Measurements from ENCODE around the gene CBX7. TPM values are rescaled to one million over a fixed set of nuclear protein-coding genes. Genes with fewer than 3 reads are reported as not detected.

CBX7 gene
- total and polyA plus RNA-seq, 2 of the 4 experiments (the other 2 are of a cell fraction) = 0.90 to 3.6 TPM

DNA sequence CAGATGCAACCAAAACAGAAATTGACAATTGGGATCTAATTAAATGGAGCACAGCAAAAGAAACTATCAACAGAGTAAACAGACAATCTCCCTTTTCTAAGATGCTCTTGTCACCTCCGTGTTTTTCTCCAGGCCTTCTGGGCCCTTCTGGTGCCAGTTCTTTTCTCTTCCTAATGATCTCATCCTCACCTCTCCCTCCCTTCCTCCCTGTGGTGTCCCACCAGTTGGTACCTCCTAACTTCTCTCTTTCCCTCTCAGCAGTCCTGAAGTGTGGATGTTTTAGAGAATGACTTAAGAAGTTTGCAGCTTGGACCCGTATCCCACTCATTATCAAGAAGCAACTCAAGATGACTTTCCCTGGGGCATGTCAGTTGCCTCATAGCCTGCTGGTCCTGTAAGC is 49.0 kb downstream of the CBX7 start:
- no peaks in the 10 kb centered on the region for H3K4me1 ChIP-seq (ENCODE audit: control insufficient read depth, insufficient read depth, low read length)
- H2AFZ ChIP-seq (replicated peaks; ENCODE audit: low read length, poor library complexity) = no peak overlapping the region
- H3K9me3 ChIP-seq (ENCODE audit: control insufficient read depth, insufficient read depth, low read length) = no peaks in the 10 kb centered on the region
- intact Hi-C loops (cut with micrococcal nuclease) = no loop called here
- no peak overlapping the region for H2BK20ac ChIP-seq (ENCODE audit: low read depth, low read length)
- POLR2A ChIA-PET (ENCODE audit: unreplicated experiment) = no interaction called here
- no peaks in the 10 kb centered on the region for H3K9me1 ChIP-seq (ENCODE audit: insufficient read depth, low read length)
- H3K18ac ChIP-seq (ENCODE audit: low read depth, low read length) = no peak overlapping the region
- in situ Hi-C loops (cut with MboI; ENCODE audit: low sequenced_read_pairs) = loop anchor here (25.0 kb wide), 1 partner anchor 241 kb away; the partner anchor contains the start of gene CBX6
- no peaks in the 10 kb centered on the region for H3K79me1 ChIP-seq (ENCODE audit: low read depth in 1 of 2, low read length in 2 of 2)
- TF ChIP-seq NFE2L2 (IDR thresholded peaks at IDR 0.05; ENCODE audit: low read depth, low read length) (no peak), FOS (IDR thresholded peaks at IDR 0.05; ENCODE audit: low read depth, low read length) (no peak), CEBPB (IDR thresholded peaks at IDR 0.05; ENCODE audit: low read depth, low read length) (no peak), RFX5 (IDR thresholded peaks at IDR 0.05; ENCODE audit: low read depth, low read length) (no peak), BHLHE40 (IDR thresholded peaks at IDR 0.05; ENCODE audit: low read depth, low read length) (no peak), MAFK (IDR thresholded peaks at IDR 0.05; ENCODE audit: low read depth, low read length) (no peak), RAD21 (IDR thresholded peaks at IDR 0.05; ENCODE audit: low read length) (no peak), CHD1 (IDR thresholded peaks at IDR 0.05; ENCODE audit: low read depth, low read length) (no peak), MXI1 (IDR thresholded peaks at IDR 0.05; ENCODE audit: borderline replicate concordance, low read depth, low read length) (no peak), SMC3 (IDR thresholded peaks at IDR 0.05; ENCODE audit: low read depth, low read length) (no peak), POLR2A (IDR thresholded peaks at IDR 0.05; ENCODE audit: low read depth, low read length) (no peak), MAZ (IDR thresholded peaks at IDR 0.05; ENCODE audit: borderline replicate concordance, low read depth, low read length) (no peak), RCOR1 (IDR thresholded peaks at IDR 0.05; ENCODE audit: insufficient replicate concordance, low read length) (no peak)
- TF ChIP-seq, protein P1, sequence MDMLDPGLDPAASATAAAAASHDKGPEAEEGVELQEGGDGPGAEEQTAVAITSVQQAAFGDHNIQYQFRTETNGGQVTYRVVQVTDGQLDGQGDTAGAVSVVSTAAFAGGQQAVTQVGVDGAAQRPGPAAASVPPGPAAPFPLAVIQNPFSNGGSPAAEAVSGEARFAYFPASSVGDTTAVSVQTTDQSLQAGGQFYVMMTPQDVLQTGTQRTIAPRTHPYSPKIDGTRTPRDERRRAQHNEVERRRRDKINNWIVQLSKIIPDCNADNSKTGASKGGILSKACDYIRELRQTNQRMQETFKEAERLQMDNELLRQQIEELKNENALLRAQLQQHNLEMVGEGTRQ (IDR thresholded peaks at IDR 0.05; ENCODE audit: low read depth, low read length) = no peak
- TF ChIP-seq, protein P2, sequence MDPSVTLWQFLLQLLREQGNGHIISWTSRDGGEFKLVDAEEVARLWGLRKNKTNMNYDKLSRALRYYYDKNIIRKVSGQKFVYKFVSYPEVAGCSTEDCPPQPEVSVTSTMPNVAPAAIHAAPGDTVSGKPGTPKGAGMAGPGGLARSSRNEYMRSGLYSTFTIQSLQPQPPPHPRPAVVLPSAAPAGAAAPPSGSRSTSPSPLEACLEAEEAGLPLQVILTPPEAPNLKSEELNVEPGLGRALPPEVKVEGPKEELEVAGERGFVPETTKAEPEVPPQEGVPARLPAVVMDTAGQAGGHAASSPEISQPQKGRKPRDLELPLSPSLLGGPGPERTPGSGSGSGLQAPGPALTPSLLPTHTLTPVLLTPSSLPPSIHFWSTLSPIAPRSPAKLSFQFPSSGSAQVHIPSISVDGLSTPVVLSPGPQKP (IDR thresholded peaks at IDR 0.05; ENCODE audit: borderline replicate concordance, low read depth, low read length) = no peak
- TF ChIP-seq, protein P3, sequence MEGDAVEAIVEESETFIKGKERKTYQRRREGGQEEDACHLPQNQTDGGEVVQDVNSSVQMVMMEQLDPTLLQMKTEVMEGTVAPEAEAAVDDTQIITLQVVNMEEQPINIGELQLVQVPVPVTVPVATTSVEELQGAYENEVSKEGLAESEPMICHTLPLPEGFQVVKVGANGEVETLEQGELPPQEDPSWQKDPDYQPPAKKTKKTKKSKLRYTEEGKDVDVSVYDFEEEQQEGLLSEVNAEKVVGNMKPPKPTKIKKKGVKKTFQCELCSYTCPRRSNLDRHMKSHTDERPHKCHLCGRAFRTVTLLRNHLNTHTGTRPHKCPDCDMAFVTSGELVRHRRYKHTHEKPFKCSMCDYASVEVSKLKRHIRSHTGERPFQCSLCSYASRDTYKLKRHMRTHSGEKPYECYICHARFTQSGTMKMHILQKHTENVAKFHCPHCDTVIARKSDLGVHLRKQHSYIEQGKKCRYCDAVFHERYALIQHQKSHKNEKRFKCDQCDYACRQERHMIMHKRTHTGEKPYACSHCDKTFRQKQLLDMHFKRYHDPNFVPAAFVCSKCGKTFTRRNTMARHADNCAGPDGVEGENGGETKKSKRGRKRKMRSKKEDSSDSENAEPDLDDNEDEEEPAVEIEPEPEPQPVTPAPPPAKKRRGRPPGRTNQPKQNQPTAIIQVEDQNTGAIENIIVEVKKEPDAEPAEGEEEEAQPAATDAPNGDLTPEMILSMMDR (conservative IDR thresholded peaks at IDR 0.05; ENCODE audit: low read depth, low read length) = no peak
- dilution Hi-C loops (cut with HindIII; ENCODE audit: low sequenced_read_pairs, unreplicated experiment) = no loop called here
- no TSS peak for BruUV-seq (replicated peaks)
- no peak overlapping the region for H3K4me3 ChIP-seq (ENCODE audit: insufficient read depth, low read depth, low read length)
- H4K5ac ChIP-seq (ENCODE audit: low read depth, low read length) = no peak overlapping the region
- H3K4me2 ChIP-seq (ENCODE audit: low read depth, low read length) = no peak overlapping the region
- no peak overlapping the region for H2AK5ac ChIP-seq (ENCODE audit: low read depth, low read length)
- H3K56ac ChIP-seq (ENCODE audit: extremely low read depth, insufficient read depth, low read length) = no peak overlapping the region
- WGBS, 2 experiments (ENCODE audit: extremely low coverage in 2 of 2, insufficient read length in 1 of 2) = no CpG with 5 or more reads among the region's 2 CpGs
- no peaks in the 10 kb centered on the region for H3K36me3 ChIP-seq (ENCODE audit: control insufficient read depth, insufficient read depth, low read length)
- no peak overlapping the region for H2AK9ac ChIP-seq (replicated peaks; ENCODE audit: low read depth, low read length, poor library complexity)
- no peak overlapping the region for H3K14ac ChIP-seq (replicated peaks; ENCODE audit: low read depth, low read length)
- H4K91ac ChIP-seq (ENCODE audit: insufficient read depth, low read depth, low read length) = no peak overlapping the region
- H3K4ac ChIP-seq (ENCODE audit: low read depth, low read length) = no peak overlapping the region
- no peaks in the 10 kb centered on the region for H4K20me1 ChIP-seq (ENCODE audit: insufficient read depth, low read length)
- H3K27ac ChIP-seq (ENCODE audit: insufficient read depth, low read length) = no peak overlapping the region
- no peak overlapping the region for H2BK120ac ChIP-seq (ENCODE audit: low read depth, low read length)
- CTCF ChIA-PET = no interaction called here
- no peak overlapping the region for H2BK5ac ChIP-seq (ENCODE audit: low read depth, low read length, poor library complexity, severe bottlenecking)
- DNase-seq (no peak), ATAC-seq (ENCODE audit: low read depth) (no peak)
- peaks cover 24% of the 10 kb centered on the region for H3K27me3 ChIP-seq (ENCODE audit: control insufficient read depth, insufficient read depth, low read length)
- H4K8ac ChIP-seq (ENCODE audit: low read depth in 2 of 2, low read length in 2 of 2) = no peak overlapping the region
- H3K23ac ChIP-seq (ENCODE audit: low read depth, low read length) = no peak overlapping the region
- H2BK15ac ChIP-seq (ENCODE audit: low read depth, low read length) = no peak overlapping the region
- H3K9ac ChIP-seq (ENCODE audit: low read depth, low read length) = no peak overlapping the region

All from IMR-90 (cell line).